ENCODE measurements around the gene FCN1. TPM values are rescaled to one million over a fixed set of nuclear protein-coding genes. Genes with fewer than 3 reads are reported as not detected.

FCN1 gene
- polyA plus RNA-seq, 1 donor (not counting 4 experiments of a cell fraction or from before 2014, with no cell fraction given) = not detected

DNA sequence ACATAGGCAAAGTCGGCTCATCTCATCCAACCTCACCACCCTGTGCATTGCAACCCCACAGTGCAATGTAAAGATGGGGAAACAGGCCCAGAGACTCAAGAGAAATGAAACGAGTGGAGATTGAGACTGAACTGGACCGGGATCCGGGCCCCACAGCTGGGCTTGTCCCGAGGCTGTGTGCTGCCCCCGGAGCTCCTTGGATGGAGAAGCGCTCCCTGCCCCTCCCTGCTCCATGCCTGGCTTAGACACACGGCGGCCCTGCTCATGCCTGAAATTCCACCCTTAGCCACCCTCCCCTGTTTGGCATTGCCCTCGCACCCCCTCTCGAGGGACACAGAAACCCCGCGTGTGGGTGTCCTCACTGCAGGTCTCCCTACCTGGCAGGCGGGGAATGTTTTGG lies 27.2 kb upstream of the FCN1 start:
- Histone ChIP-seq H2AFZ (ENCODE audit: control insufficient read depth, low read length) (no peak overlapping the region), H3K9me1 (ENCODE audit: control insufficient read depth, extremely low read depth, insufficient read depth, low read length) (no peaks in the 10 kb centered on the region), H3K27me3 (ENCODE audit: control insufficient read depth, extremely low read depth, insufficient read depth, low read length) (peaks cover 34% of the 10 kb centered on the region), H4K20me1 (ENCODE audit: control insufficient read depth, extremely low read depth, insufficient read depth, low read length) (no peaks in the 10 kb centered on the region), H3K27ac (ENCODE audit: control insufficient read depth, insufficient read depth, low read length) (no peak overlapping the region), H3K79me2 (ENCODE audit: control insufficient read depth, insufficient read depth, low read length) (no peaks in the 10 kb centered on the region), H3K9ac (ENCODE audit: control insufficient read depth, extremely low read depth, insufficient read depth, low read length) (no peak overlapping the region), H3K36me3 (ENCODE audit: control insufficient read depth in 2 of 2, extremely low read depth in 1 of 2, insufficient read depth in 2 of 2, low read length in 2 of 2) (no peaks in the 10 kb centered on the region), H3K4me3 (ENCODE audit: control insufficient read depth in 2 of 3, extremely low read depth in 1 of 3, insufficient read depth in 2 of 3, low read depth in 1 of 3, low read length in 3 of 3) (no peak overlapping the region), H3K4me2 (ENCODE audit: control insufficient read depth, extremely low read depth, insufficient read depth, low read depth, low read length) (no peak overlapping the region), H3K9me3 (ENCODE audit: control insufficient read depth, low read depth, low read length) (no peaks in the 10 kb centered on the region), H3K4me1 (ENCODE audit: control insufficient read depth, extremely low read depth, insufficient read depth, low read length) (no peaks in the 10 kb centered on the region)
- FAIRE-seq = no peak
- dilution Hi-C loops (cut with MboI; ENCODE audit: extremely low pct_ligation_motif_present, low sequenced_read_pairs) = no loop called here
- no peak for TF ChIP-seq EZH2 (IDR thresholded peaks at IDR 0.05; ENCODE audit: low read length)
- TF ChIP-seq, protein P1, sequence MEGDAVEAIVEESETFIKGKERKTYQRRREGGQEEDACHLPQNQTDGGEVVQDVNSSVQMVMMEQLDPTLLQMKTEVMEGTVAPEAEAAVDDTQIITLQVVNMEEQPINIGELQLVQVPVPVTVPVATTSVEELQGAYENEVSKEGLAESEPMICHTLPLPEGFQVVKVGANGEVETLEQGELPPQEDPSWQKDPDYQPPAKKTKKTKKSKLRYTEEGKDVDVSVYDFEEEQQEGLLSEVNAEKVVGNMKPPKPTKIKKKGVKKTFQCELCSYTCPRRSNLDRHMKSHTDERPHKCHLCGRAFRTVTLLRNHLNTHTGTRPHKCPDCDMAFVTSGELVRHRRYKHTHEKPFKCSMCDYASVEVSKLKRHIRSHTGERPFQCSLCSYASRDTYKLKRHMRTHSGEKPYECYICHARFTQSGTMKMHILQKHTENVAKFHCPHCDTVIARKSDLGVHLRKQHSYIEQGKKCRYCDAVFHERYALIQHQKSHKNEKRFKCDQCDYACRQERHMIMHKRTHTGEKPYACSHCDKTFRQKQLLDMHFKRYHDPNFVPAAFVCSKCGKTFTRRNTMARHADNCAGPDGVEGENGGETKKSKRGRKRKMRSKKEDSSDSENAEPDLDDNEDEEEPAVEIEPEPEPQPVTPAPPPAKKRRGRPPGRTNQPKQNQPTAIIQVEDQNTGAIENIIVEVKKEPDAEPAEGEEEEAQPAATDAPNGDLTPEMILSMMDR (optimal IDR thresholded peaks at IDR 0.05 in 1 of 3, IDR thresholded peaks at IDR 0.05 in 1 of 3, conservative IDR thresholded peaks at IDR 0.05 in 1 of 3; ENCODE audit: extremely low read depth in 1 of 3, insufficient read depth in 2 of 3, low read length in 3 of 3) = no peak
- no peak for DNase-seq (ENCODE audit: low read depth, low spot score)

GRCh38 chr9:134944351-134944802 lies 26.7 kb upstream of the FCN1 start:
- Histone ChIP-seq H3K4me2 (ENCODE audit: control insufficient read depth, extremely low read depth, insufficient read depth, low read depth, low read length) (no peak overlapping the region), H3K9me1 (ENCODE audit: control insufficient read depth, extremely low read depth, insufficient read depth, low read length) (no peaks in the 10 kb centered on the region), H3K4me3 (ENCODE audit: control insufficient read depth in 2 of 3, extremely low read depth in 1 of 3, insufficient read depth in 2 of 3, low read depth in 1 of 3, low read length in 3 of 3) (no peak overlapping the region), H4K20me1 (ENCODE audit: control insufficient read depth, extremely low read depth, insufficient read depth, low read length) (no peaks in the 10 kb centered on the region), H3K36me3 (ENCODE audit: control insufficient read depth in 2 of 2, extremely low read depth in 1 of 2, insufficient read depth in 2 of 2, low read length in 2 of 2) (no peaks in the 10 kb centered on the region), H3K4me1 (ENCODE audit: control insufficient read depth, extremely low read depth, insufficient read depth, low read length) (no peaks in the 10 kb centered on the region), H3K27ac (ENCODE audit: control insufficient read depth, insufficient read depth, low read length) (no peak overlapping the region), H3K9me3 (ENCODE audit: control insufficient read depth, low read depth, low read length) (no peaks in the 10 kb centered on the region), H3K79me2 (ENCODE audit: control insufficient read depth, insufficient read depth, low read length) (no peaks in the 10 kb centered on the region), H2AFZ (ENCODE audit: control insufficient read depth, low read length) (no peak overlapping the region), H3K27me3 (ENCODE audit: control insufficient read depth, extremely low read depth, insufficient read depth, low read length) (peaks cover 34% of the 10 kb centered on the region), H3K9ac (ENCODE audit: control insufficient read depth, extremely low read depth, insufficient read depth, low read length) (no peak overlapping the region)
- DNase-seq (ENCODE audit: low read depth, low spot score) (no peak), FAIRE-seq (no peak)
- TF ChIP-seq, protein P1 (optimal IDR thresholded peaks at IDR 0.05 in 1 of 3, IDR thresholded peaks at IDR 0.05 in 1 of 3, conservative IDR thresholded peaks at IDR 0.05 in 1 of 3; ENCODE audit: extremely low read depth in 1 of 3, insufficient read depth in 2 of 3, low read length in 3 of 3) = no peak
- no peak for TF ChIP-seq EZH2 (IDR thresholded peaks at IDR 0.05; ENCODE audit: low read length)
- dilution Hi-C loops (cut with MboI; ENCODE audit: extremely low pct_ligation_motif_present, low sequenced_read_pairs) = no loop called here

All from keratinocyte (primary cell).